Measurements from ENCODE around the gene MEGF11.

DNA sequence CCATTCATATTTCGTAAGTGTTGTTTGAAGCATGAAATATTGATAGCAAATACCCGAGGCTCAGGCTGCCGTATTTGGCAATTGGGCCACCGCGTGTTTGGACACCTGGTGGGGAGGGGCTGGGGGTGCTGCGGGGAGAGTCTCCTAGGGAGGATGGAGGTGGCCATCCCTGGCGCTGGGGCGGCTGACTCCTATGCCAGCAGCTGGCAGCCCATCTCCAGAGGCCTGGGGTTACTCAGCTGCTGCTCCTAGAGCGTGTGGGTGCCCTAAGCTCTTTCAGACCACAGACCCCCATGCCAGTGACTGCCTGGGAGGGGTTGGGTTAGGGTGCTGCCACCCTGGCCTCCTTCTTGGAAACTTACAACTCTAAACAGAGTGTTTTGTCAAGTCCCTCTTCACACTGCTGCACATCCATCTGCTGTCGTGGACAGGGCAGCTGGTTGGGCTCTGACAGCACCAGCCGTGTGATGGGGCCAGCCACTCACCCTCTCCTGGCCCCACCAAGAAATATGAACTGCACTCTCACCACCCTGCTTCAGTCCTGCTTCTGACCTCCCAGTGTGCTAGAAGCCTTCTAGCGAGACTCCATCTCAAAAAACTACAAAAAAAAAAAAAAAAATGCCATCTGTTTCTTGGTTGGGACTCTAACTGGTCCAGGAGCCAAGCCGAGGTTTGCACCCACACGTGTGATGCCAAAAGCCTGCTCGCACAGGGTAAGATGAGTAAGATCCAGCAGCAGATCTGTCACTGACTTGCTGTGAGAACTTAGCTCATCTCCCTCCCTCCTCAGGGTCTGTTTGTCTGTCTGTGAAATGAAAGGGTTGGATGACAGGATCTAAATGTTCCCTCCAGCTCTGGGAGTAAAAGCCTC is 156.2 kb downstream of the MEGF11 start:
- TF ChIP-seq, protein P1, sequence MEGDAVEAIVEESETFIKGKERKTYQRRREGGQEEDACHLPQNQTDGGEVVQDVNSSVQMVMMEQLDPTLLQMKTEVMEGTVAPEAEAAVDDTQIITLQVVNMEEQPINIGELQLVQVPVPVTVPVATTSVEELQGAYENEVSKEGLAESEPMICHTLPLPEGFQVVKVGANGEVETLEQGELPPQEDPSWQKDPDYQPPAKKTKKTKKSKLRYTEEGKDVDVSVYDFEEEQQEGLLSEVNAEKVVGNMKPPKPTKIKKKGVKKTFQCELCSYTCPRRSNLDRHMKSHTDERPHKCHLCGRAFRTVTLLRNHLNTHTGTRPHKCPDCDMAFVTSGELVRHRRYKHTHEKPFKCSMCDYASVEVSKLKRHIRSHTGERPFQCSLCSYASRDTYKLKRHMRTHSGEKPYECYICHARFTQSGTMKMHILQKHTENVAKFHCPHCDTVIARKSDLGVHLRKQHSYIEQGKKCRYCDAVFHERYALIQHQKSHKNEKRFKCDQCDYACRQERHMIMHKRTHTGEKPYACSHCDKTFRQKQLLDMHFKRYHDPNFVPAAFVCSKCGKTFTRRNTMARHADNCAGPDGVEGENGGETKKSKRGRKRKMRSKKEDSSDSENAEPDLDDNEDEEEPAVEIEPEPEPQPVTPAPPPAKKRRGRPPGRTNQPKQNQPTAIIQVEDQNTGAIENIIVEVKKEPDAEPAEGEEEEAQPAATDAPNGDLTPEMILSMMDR (conservative IDR thresholded peaks at IDR 0.05), result no peak
- no peak for TF ChIP-seq EZH2 (IDR thresholded peaks at IDR 0.05; ENCODE audit: low read depth)
